HEK293T (cell line): Measurements from ENCODE around the gene SAMD8.
"Not testable (repeated sequence)": the region's sequence is repeated elsewhere in the genome, so short reads cannot be mapped to it uniquely, and the experiment has no call there.

Experiments
- CTCF ChIA-PET: fragments of 350-600 bp; formaldehyde crosslinking; extraction: SDS; loops from one replicate; lab custom pipeline; 2021; ENCODE audit warnings: antibody characterized with exemption, inconsistent platforms; lab: Yijun Ruan, JAX
- POLR2A ChIA-PET: fragments of 350-600 bp; formaldehyde crosslinking; extraction: SDS; loops from one replicate; lab custom pipeline; 2020; ENCODE audit warnings: antibody characterized with exemption, inconsistent platforms; lab: Yijun Ruan, JAX
- DNase-seq: peaks from one replicate; pipeline ENCODE4 v3.0.0; 2012; ENCODE audit warnings: mixed read lengths; ENCODE audit errors: extremely low spot score
- ARNT ChIP-seq: fragments of 450-650 bp; IDR thresholded peaks from 2 replicates; pipeline ENCODE4 v1.6.1; 2017; ENCODE audit warnings: mild to moderate bottlenecking
- BHLHE40 ChIP-seq: fragments of 450-650 bp; IDR thresholded peaks from 2 replicates; pipeline ENCODE4 v1.6.1; 2016; ENCODE audit warnings: mild to moderate bottlenecking, moderate library complexity, borderline replicate concordance
- CTBP1 ChIP-seq: fragments of 450-650 bp; IDR thresholded peaks from 2 replicates; pipeline ENCODE4 v1.6.1; 2016; ENCODE audit warnings: borderline replicate concordance
- ELF4 ChIP-seq: fragments of 450-650 bp; IDR thresholded peaks from 2 replicates; pipeline ENCODE4 v1.6.1; 2017; ENCODE audit warnings: antibody characterized with exemption
- FOXA1 ChIP-seq: fragments of 450-650 bp; IDR thresholded peaks from 2 replicates; pipeline ENCODE4 v1.6.1; 2016; ENCODE audit warnings: mild to moderate bottlenecking
- FOXK2 ChIP-seq: fragments of 450-650 bp; IDR thresholded peaks from 2 replicates; pipeline ENCODE4 v1.6.1; 2016; ENCODE audit warnings: mild to moderate bottlenecking
- FOXM1 ChIP-seq: fragments of 450-650 bp; IDR thresholded peaks from 2 replicates; pipeline ENCODE4 v1.6.1; 2017; ENCODE audit warnings: mild to moderate bottlenecking, borderline replicate concordance
- HDGF ChIP-seq: fragments of 450-650 bp; IDR thresholded peaks from 2 replicates; pipeline ENCODE4 v1.6.1; 2017; ENCODE audit warnings: antibody characterized with exemption, borderline replicate concordance
- L3MBTL2 ChIP-seq: fragments of 450-650 bp; conservative IDR thresholded peaks from 2 replicates; pipeline ENCODE4 v1.6.1; 2016; ENCODE audit warnings: mild to moderate bottlenecking
- LEF1 ChIP-seq: fragments of 450-650 bp; IDR thresholded peaks from 2 replicates; pipeline ENCODE4 v1.6.1; 2017; ENCODE audit warnings: mild to moderate bottlenecking, borderline replicate concordance
- NFRKB ChIP-seq: fragments of 450-650 bp; IDR thresholded peaks from 2 replicates; pipeline ENCODE4 v1.6.1; 2016; ENCODE audit warnings: mild to moderate bottlenecking, moderate library complexity
- SP1 ChIP-seq: fragments of 450-650 bp; IDR thresholded peaks from 2 replicates; pipeline ENCODE4 v1.6.1; 2017
- SUZ12 ChIP-seq: fragments of 450-650 bp; IDR thresholded peaks from 2 replicates; pipeline ENCODE4 v1.6.1; 2016; ENCODE audit warnings: mild to moderate bottlenecking
- TARDBP ChIP-seq: fragments of 450-650 bp; IDR thresholded peaks from 2 replicates; pipeline ENCODE4 v1.6.1; 2016
- ZNF384 ChIP-seq: fragments of 450-650 bp; IDR thresholded peaks from 2 replicates; pipeline ENCODE4 v1.6.1; 2016
- TF ChIP-seq, protein P1 (sequence below): fragments of 450-650 bp; IDR thresholded peaks from 2 replicates; pipeline ENCODE4 v1.6.1; 2016

The SAMD8 gene

DNA sequence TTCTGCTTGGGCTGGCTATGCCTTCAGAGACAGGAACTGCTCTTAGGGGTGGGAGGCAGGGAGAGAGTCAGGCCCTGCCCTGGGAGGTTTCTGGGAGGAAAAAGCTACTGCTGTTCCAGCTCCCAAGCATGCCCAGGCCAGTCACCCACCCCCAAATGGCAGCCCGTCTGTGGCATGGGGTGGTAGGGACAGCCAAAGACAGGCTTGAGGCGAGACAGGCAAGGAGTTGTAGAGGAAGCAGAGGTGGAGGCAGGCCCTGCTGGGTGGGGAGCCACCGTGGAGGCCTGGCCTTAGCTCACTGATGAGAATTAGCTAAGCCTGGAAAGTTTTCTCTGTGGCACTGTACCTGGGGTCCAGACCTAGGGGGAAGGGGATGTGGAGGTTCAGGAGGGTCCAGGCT lies 6.6 kb upstream of the SAMD8 start:
- no peak for DNase-seq
- TF ChIP-seq SP1 (no peak), FOXK2 (no peak), BHLHE40 (no peak), HDGF (no peak), FOXM1 (no peak)
- TF ChIP-seq, protein P1, sequence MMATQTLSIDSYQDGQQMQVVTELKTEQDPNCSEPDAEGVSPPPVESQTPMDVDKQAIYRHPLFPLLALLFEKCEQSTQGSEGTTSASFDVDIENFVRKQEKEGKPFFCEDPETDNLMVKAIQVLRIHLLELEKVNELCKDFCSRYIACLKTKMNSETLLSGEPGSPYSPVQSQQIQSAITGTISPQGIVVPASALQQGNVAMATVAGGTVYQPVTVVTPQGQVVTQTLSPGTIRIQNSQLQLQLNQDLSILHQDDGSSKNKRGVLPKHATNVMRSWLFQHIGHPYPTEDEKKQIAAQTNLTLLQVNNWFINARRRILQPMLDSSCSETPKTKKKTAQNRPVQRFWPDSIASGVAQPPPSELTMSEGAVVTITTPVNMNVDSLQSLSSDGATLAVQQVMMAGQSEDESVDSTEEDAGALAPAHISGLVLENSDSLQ = no peak
- POLR2A ChIA-PET = interaction anchor here (0.8 kb wide), 1 partner anchor 30 kb away, joined by 3 read pairs; no protein-coding TSS in a partner anchor
- CTCF ChIA-PET = interaction anchor here (0.6 to 0.9 kb wide), 2 partner anchors 29 to 72 kb away, joined by 4 read pairs; no protein-coding TSS in a partner anchor

DNA sequence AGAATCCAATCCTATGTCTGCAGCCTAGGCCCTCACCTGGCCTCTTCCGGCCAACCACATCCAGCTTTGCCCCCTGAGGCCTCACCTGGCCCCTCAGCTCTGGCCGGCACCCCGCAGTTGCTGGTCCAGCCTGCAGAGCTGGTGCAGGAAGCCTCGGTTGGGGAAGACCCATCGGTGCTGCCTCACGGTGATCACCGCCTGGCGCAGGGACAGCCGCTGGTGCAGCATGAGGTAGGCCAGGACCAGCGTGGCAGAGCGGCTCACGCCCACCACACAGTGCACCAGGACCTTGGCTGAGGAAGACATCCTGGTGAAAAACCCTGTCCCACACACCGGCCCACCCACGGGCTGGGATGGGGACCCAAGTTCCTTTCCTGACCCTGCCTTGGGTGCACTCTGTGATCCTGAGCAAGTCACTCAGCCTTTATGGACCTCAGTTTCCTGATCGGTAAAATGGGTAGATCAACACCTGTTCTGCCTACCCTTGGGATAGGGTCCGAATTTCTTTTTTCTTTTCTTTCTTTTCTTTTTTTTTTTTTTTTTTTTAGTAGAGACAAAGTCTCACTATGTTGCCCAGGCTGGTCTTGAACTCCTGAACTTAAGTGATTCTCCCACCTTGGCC lies 5.8 kb upstream of the SAMD8 start:
- ChIA-PET POLR2A (no interaction called here), CTCF (no interaction called here)
- DNase-seq = no peak
- TF ChIP-seq CTBP1 (no peak), TARDBP (no peak), L3MBTL2 (no peak), FOXA1 (no peak), FOXM1 (no peak), SUZ12 (no peak)

DNA sequence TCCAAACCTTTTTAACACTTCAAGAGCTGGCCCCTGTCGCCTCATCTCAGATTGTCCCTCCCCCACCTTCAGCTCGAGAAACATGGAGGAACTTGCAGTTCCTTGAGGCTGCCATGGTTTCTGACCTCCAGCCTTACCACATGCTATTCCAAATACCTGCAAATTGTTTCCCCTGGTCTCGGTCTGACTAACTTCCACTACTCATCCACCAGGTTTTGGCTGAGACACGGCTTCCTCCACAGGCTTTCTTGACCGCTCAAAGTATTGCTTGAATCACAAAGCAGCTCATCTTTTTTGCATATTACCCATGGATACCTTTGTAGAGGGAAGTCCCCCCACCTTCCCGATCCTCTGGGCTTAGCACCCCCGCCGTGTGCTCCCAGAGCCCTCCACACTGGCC lies 5.2 kb upstream of the SAMD8 start:
- POLR2A ChIA-PET = no interaction called here
- no peak for TF ChIP-seq TARDBP
- TF ChIP-seq HDGF = no peak
- no peak for TF ChIP-seq SP1
- DNase-seq = no peak
- CTCF ChIA-PET = interaction anchor here (0.8 kb wide), 1 partner anchor 15 kb away, joined by 3 read pairs; no protein-coding TSS in a partner anchor

DNA sequence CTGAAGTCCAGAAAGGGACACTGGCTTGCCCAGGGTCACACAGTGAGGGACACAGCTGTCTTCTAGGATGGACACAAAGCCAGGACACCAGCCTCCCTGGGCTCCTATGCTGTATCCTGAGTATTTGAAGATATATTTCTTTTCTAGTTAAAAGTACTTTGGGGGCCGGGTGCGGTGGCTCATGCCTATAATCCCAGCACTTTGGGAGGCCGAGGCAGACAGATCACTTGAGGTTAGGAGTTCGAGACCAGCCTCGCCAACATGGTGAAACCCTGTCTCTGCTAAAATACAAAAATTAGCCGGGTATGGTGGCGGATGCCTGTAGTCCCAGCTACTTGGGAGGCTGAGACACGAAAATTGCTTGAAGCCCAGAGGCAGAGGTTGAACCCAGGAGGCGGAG lies 4.6 kb upstream of the SAMD8 start:
- POLR2A ChIA-PET, DNase-seq: not testable (repeated sequence)
- CTCF ChIA-PET = interaction anchor here (0.8 kb wide), 1 partner anchor 14 kb away, joined by 3 read pairs; no protein-coding TSS in a partner anchor

DNA sequence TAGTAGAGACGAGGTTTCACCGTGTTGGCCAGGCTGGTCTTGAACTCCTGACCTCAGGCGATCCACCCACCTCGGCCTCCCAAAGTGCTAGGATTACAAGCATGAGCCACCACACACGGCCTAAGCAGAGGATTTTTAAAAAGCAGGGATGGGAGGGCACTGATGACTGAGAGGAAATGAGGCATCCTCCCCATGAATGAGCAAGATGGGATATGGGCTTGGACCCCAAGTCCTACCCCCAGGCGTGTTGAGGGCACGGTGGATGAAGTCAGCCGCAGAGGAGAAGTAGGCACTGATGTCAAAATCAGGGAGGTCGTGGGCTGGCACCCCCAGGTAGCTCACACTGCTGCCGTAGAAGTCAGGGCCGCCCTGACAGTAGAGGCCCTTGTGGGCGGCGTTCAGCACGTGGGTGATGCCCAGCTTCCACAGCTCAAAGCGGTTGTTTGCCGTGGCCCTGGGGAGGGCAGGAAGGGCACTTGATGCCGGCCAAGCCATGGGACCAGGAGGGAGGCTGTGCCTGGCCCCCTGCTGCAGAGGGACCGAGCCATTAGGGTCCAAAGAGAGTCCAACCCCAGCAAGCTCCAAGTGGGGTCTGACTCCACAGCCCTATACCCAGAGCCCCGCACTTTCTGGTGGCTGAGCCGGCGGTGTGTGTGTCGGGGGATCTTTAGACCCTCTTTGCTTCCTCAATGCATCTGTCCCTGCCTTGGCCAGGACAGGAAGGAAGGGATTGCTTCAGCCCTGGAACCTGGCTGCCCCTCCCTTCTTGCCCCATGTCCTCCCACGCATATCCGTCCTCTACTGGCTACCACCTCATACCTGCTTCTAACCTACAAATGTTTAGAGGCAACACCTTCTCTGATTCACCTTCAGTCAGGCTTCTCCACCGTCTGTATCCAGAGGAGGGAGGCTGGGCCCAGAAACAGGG lies 3.4 kb upstream of the SAMD8 start:
- ChIA-PET CTCF (interaction anchor here (0.9 kb wide), 1 partner anchor 10 kb away, joined by 4 read pairs; no protein-coding TSS in a partner anchor), POLR2A (no interaction called here)
- DNase-seq = no peak
- TF ChIP-seq FOXM1 (no peak), FOXA1 (no peak), ZNF384 (no peak), HDGF (no peak), LEF1 (no peak), FOXK2 (no peak), NFRKB (no peak), BHLHE40 (no peak), L3MBTL2 (no peak)

DNA sequence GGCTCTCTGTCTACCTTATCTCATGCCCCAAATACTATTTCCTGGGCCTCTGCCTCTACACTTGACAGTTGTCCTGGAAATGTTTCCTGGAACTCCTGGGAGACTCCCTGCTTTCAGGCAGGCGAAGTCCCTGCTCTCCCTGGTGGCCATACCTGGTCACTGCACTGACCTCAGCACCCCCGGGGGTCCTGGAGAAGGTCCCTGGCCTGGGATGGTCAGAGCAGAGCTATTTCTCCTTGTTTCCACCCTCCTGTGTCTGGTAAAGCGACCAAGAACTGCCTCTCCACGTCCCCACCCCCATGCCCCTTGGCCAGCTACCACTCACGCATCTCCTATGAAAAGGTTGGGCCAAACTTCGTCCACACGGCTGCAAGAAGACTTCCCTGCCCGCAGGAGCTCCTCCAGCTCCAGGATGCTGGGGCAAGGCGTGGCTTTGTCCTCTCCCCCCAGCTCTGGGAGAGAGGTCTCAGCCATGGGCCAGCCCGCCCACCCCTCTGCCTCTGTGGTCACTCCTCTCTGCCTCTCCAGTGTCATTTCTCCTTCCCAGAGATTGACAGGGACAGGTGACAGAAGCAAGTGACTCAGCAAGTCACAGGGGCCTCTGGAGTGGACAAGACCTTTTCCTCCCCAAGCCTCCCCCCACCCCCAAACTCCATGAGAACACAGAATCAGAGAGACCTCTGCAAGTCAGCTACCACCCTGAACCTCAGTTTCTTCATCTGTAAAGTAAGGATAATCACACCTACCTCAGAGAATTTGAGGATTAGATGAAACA lies 2.6 kb upstream of the SAMD8 start:
- ChIA-PET CTCF (interaction anchor here (0.6 to 1.7 kb wide), 5 partner anchors 17 to 851 kb away, joined by 3 to 6 read pairs (median 3); partner anchors contain the start of gene COMTD1), POLR2A (no interaction called here)
- TF ChIP-seq ARNT = no peak
- no peak for TF ChIP-seq ELF4
- no peak for TF ChIP-seq SUZ12
- no peak for TF ChIP-seq ZNF384
- TF ChIP-seq SP1 = no peak
- no peak for TF ChIP-seq L3MBTL2
- no peak for TF ChIP-seq FOXK2
- no peak for TF ChIP-seq CTBP1
- TF ChIP-seq NFRKB = no peak
- TF ChIP-seq BHLHE40 = no peak
- no peak for TF ChIP-seq LEF1
- TF ChIP-seq, protein P1 = no peak
- no peak for TF ChIP-seq FOXA1
- no peak for TF ChIP-seq HDGF
- TF ChIP-seq TARDBP = no peak
- no peak for TF ChIP-seq FOXM1
- DNase-seq = peak; percentile 76
